ENCODE data around the gene TCF25.
A peak's percentile ranks its signal among the peaks of the same experiment; 100 is the strongest.

Gene TCF25

DNA sequence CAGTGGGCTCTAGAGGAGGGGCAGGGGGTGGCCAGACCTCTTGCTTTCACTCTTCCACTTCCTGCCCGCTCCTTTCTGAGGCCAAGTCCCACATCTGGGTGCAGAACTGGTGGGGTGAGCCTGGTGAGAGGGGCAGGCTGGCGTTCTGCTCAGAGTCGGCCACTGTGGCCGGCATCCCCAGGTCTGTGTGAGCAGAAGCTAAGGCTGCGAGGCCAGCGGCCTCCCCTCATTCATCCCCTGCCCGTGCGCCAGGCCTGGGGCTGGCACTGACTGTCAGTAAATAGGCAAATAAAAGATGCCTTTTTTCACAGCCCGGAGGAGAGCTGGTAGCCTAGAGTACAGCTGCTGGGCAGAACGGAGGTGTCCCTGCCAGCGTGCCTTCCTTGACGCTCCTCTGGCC is 76.4 kb downstream of the TCF25 start:
- no peak for DNase-seq

DNA sequence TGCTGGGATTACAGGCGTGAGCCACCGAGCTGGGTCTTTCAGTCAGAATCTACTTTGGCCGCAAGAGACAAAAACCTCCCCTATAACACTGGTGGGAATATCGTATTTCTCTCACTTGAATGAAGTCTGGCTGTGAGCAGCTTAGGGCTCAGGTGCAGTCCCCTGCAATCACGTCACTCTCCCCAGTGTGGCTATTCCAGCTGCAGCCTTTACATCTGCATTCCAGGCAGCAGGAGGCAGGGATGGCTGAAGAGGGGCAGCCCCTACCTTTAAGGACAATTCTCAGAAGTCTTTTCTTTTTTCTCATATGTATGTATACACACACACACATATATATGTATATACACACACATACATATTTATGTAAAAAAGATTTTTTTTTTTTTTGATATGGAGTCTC is 78.1 kb downstream of the TCF25 start:
- no peak for DNase-seq

DNA sequence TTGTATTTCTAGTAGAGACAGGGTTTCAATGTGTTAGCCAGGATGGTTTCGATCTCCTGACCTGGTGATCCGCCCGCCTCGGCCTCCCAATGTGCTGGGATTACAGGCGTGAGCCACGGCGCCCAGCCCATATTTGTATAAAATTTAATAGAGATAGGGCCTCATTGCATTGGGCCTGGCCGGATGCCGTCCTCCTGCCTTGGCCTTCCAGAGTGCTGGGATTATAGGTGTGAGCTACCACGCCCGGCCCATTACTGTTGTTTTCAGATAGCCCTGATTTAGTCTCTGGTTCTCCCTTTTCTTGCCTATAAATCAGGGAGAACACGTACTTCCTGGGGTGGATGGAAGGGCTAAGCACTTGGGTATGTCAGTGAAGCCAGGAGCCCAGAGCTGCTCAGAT is 78.7 kb downstream of the TCF25 start:
- no peak for DNase-seq

- no peak for DNase-seq
Observed at GRCh38 chr16:89952551-89952950, 79.2 kb downstream of the TCF25 start.

GRCh38 chr16:89953671-89954406 is 80.4 kb downstream of the TCF25 start:
- no peak for DNase-seq

- DNase-seq, result no peak
Observed at GRCh38 chr16:89954462-89954861, 81.1 kb downstream of the TCF25 start.

DNA sequence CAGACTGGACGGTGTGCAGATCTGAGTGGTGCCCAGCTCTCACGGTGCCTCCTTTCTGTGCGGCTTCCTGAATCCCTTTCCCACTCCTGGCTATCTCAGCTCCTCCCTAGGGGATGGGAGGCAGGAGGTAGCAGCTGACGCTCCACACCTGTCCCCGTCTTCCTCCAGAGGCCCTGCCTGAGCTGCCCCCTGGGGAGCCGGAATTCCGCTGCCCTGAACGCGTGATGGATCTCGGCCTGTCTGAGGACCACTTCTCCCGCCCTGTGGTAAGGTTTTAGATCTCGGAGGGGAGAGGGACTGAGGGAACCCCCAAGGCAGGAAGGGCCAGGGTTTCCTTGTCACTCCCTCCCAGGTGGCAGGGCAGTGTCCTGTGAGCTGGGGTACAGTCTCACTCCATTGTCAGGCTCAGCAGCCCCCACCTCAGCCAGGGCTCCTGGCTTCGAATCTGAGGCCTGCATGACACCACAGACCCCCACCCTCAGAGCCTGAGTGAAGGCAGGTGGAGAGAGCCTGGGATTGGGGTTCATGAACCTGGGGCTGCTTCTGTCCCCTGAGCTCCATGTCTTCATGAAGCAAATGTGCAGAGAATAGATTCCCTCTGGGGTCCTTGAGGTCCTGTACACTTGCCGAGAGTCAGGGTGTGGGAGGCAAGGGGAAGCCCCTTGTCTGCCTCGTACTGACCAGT is 81.8 kb downstream of the TCF25 start:
- DNase-seq, result no peak

DNA sequence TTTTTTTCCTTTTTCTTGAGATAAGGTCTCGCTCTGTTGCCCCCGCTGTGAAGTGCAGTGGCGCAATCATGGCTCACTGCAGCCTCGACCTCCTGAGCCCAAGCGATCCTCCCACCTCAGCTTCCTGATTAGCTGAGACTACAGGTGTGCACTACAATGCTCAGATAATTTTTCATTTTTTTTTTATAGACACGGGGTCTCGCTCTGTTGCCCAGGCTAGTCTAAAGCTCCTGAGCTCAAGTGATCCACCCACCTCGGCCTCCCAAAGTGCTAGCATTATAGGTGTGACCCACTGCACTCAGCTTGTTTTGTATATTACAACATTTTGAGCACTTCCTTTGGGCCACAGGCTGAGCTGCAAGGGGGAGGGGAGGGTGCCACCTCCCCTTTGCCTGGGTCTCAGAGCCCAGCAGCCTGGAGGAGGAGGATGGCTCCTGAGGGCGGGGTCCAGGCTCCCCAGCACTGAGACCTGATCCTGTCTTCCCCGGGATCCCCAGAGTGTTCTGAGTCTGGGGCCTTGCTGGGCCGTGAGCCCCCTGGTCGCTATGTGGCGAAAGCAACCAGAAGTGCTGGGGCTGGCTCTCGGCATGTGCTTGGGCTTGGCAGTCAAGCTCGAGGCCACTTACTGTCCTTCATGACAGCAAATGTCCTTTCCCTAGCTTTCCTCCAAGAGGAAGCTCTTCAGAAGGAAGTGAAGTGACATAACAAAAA is 83.3 kb downstream of the TCF25 start:
- DNase-seq, result no peak

- DNase-seq, result no peak
Observed at GRCh38 chr16:89957216-89957785, 83.9 kb downstream of the TCF25 start.

- DNase-seq, result peak; percentile 60
Observed at GRCh38 chr16:89958068-89958467, 84.7 kb downstream of the TCF25 start.

DNA sequence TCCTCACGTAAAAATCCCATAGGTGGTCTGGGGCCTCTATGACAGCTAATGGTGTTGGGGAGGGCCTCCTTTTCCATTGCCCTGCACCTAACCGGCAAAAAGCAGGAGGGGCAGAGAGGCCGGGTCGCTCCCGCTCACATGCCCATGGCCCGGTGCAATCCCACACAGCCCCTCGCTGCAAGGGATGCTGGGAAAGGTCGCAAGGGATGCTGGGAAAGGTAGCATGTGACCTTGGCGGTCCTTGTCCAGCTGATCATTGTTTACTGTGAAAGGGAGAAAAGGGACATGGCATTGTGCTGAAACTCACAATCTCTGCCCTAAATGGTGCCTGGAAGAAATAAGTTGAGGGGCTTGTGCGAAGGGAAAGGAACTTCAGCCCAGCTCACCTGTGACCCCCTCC is 85.2 kb downstream of the TCF25 start:
- no peak for DNase-seq

GRCh38 chr16:89960966-89961365 is 87.6 kb downstream of the TCF25 start:
- no peak for DNase-seq

Data from GDM1 (cell line).